Nephron progenitor cell (in vitro differentiated cells): Measurements from ENCODE around the gene GORASP2.
"Not testable (repeated sequence)": the region's sequence is repeated elsewhere in the genome, so short reads cannot be mapped to it uniquely, and the experiment has no call there.

Experiments used
- DNase-seq: peaks from one replicate; pipeline ENCODE4 v3.0.0; 2021
- H3K27ac Mint-ChIP-seq: 2 replicates; pipeline ENCODE4 v1.8.0; 2021; ENCODE audit warnings: mild to moderate bottlenecking, moderate library complexity, mixed read lengths
- H3K27me3 Mint-ChIP-seq: 2 replicates; pipeline ENCODE4 v1.8.0; 2021; ENCODE audit warnings: mild to moderate bottlenecking, low read depth, mixed read lengths; ENCODE audit not compliant: poor library complexity
- H3K36me3 Mint-ChIP-seq: 2 replicates; pipeline ENCODE4 v1.8.0; 2021; ENCODE audit warnings: low read depth, mixed read lengths
- H3K4me1 Mint-ChIP-seq: 2 replicates; pipeline ENCODE4 v1.8.0; 2021; ENCODE audit warnings: mixed read lengths
- H3K4me3 Mint-ChIP-seq: 2 replicates; pipeline ENCODE4 v1.8.0; 2021; ENCODE audit warnings: mild to moderate bottlenecking, moderate library complexity, mixed read lengths
- H3K9me3 Mint-ChIP-seq: 2 replicates; pipeline ENCODE4 v1.8.0; 2021; ENCODE audit warnings: mild to moderate bottlenecking, moderate library complexity, mixed read lengths
- CTCF ChIP-seq: fragments of 200-600 bp; sonication (generic); IDR thresholded peaks from 2 replicates; pipeline ENCODE4 v1.5.0; 2021; ENCODE audit warnings: antibody characterized with exemption

GORASP2 gene

GRCh38 chr2:170917957-170918356, 11.1 kb upstream of the GORASP2 start:
- H3K27ac Mint-ChIP-seq = no peak overlapping the region
- no peaks in the 10 kb centered on the region for H3K27me3 Mint-ChIP-seq
- H3K36me3 Mint-ChIP-seq = peaks cover 33% of the 10 kb centered on the region
- H3K9me3 Mint-ChIP-seq = peaks cover 61% of the 10 kb centered on the region
- H3K4me3 Mint-ChIP-seq = no peak overlapping the region
- no peaks in the 10 kb centered on the region for H3K4me1 Mint-ChIP-seq
- no peak for DNase-seq
- TF ChIP-seq CTCF = no peak

- H3K4me1 Mint-ChIP-seq, H3K4me3 Mint-ChIP-seq, DNase-seq, H3K27ac Mint-ChIP-seq: not testable (repeated sequence)
- Mint-ChIP-seq H3K27me3 (peaks cover 12% of the 10 kb centered on the region), H3K36me3 (peaks cover 27% of the 10 kb centered on the region), H3K9me3 (peaks cover 55% of the 10 kb centered on the region)
These were observed 7.2 kb upstream of the GORASP2 start for GRCh38 chr2:170921873-170922272.

- no peak overlapping the region for H3K27ac Mint-ChIP-seq
- peaks cover 15% of the 10 kb centered on the region for H3K27me3 Mint-ChIP-seq
- H3K4me1 Mint-ChIP-seq = peaks cover 2% of the 10 kb centered on the region
- TF ChIP-seq CTCF = no peak
- H3K9me3 Mint-ChIP-seq = peaks cover 52% of the 10 kb centered on the region
- no peak overlapping the region for H3K4me3 Mint-ChIP-seq
- H3K36me3 Mint-ChIP-seq = peaks cover 25% of the 10 kb centered on the region
- DNase-seq = no peak
These were observed 6.2 kb upstream of the GORASP2 start for GRCh38 chr2:170922634-170923494.

GRCh38 chr2:170923799-170924198, 5.3 kb upstream of the GORASP2 start:
- Mint-ChIP-seq H3K27ac (no peak overlapping the region), H3K9me3 (peaks cover 46% of the 10 kb centered on the region), H3K36me3 (peaks cover 24% of the 10 kb centered on the region), H3K4me3 (no peak overlapping the region), H3K27me3 (peaks cover 15% of the 10 kb centered on the region), H3K4me1 (peaks cover 9% of the 10 kb centered on the region)
- no peak for DNase-seq
- TF ChIP-seq CTCF = no peak

GRCh38 chr2:170924969-170925368, 4.1 kb upstream of the GORASP2 start:
- H3K4me1 Mint-ChIP-seq = peaks cover 12% of the 10 kb centered on the region
- H3K27ac Mint-ChIP-seq = no peak overlapping the region
- H3K4me3 Mint-ChIP-seq = no peak overlapping the region
- H3K36me3 Mint-ChIP-seq = peaks cover 20% of the 10 kb centered on the region
- H3K9me3 Mint-ChIP-seq = peaks cover 41% of the 10 kb centered on the region
- no peak for TF ChIP-seq CTCF
- peaks cover 15% of the 10 kb centered on the region for H3K27me3 Mint-ChIP-seq
- DNase-seq = no peak

- Mint-ChIP-seq H3K4me3 (no peak overlapping the region), H3K36me3 (peaks cover 20% of the 10 kb centered on the region), H3K4me1 (peaks cover 22% of the 10 kb centered on the region), H3K27ac (no peak overlapping the region), H3K27me3 (peaks cover 15% of the 10 kb centered on the region), H3K9me3 (peaks cover 41% of the 10 kb centered on the region)
- no peak for TF ChIP-seq CTCF
- no peak for DNase-seq
These were observed 3.1 kb upstream of the GORASP2 start for GRCh38 chr2:170925923-170926322.
